Measurements from ENCODE around the gene GAGE10. TPM values are rescaled to one million over a fixed set of nuclear protein-coding genes. Genes with fewer than 3 reads are reported as not detected.

Gene GAGE10
- total RNA-seq, 6 experiments from 2014 or later, result not detected

DNA sequence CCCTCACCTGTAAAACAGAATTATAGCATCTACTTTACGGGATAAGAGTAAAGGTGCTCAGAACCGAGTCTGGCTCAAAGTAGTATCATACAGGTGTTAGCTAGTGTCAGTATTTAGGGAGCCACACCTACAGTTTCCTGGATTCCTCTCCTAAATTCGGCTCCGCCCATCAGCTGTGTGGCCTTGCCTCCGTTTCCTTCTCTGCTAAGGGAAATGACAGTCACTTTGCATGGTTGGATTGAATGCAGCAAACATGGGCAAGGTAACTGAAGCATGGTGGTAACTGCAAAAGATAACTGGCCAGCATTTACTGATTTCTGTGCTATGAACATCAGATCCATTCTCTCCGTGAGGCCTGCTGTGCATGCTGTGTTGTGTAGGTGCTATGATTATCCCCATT lies 31.0 kb upstream of the GAGE10 start:
- Histone ChIP-seq H3K36me3 (no peaks in the 10 kb centered on the region), H3K9me3 (no peaks in the 10 kb centered on the region), H3K27me3 (no peaks in the 10 kb centered on the region), H3K4me1 (peaks cover 0 to 15% (median 0%) of the 10 kb centered on the region in 4 donors), H3K4me3 (no peak overlapping the region), H3K27ac (no peak overlapping the region)
- no peak for TF ChIP-seq POLR2A (IDR thresholded peaks at IDR 0.05)
- TF ChIP-seq, protein P1, sequence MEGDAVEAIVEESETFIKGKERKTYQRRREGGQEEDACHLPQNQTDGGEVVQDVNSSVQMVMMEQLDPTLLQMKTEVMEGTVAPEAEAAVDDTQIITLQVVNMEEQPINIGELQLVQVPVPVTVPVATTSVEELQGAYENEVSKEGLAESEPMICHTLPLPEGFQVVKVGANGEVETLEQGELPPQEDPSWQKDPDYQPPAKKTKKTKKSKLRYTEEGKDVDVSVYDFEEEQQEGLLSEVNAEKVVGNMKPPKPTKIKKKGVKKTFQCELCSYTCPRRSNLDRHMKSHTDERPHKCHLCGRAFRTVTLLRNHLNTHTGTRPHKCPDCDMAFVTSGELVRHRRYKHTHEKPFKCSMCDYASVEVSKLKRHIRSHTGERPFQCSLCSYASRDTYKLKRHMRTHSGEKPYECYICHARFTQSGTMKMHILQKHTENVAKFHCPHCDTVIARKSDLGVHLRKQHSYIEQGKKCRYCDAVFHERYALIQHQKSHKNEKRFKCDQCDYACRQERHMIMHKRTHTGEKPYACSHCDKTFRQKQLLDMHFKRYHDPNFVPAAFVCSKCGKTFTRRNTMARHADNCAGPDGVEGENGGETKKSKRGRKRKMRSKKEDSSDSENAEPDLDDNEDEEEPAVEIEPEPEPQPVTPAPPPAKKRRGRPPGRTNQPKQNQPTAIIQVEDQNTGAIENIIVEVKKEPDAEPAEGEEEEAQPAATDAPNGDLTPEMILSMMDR (IDR thresholded peaks at IDR 0.05), result no peak
- intact Hi-C loops (cut with DNase I), result no loop called here
- WGBS (ENCODE audit: insufficient coverage, low coverage, low lambda C conversion rate, missing lambda C conversion rate), result 42% methylated on average over 5 of the region's 6 CpGs
- ATAC-seq (no peak), DNase-seq (no peak)

DNA sequence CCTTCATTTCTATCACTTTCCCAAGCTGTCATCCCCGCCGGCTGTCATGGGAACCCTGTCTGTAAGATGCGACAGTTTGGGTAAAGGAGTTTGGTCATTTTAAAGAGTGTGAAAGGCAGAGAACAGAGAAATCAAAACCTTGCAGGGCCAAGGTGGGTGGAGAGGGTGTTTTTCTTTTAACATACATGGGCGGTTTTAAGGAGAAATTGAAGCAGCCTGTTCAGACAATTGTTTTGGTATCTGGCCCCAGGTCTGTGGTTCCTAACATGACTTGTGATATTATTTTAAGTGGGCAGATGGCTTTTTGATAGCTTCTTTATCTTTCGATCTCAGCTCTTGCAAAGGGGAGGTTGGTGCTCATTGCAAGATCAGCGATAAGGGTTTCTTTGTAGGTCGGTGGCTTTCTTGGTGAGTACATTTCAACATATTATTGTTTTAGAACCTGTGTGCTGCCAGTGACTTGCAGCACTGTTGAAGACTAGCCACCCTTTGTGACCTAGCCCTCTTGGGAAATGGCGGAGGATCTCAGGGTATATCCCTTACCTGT lies 30.2 kb upstream of the GAGE10 start:
- DNase-seq, result no peak
- peaks cover 0 to 15% (median 0%) of the 10 kb centered on the region in 4 donors for H3K4me1 ChIP-seq
- no peaks in the 10 kb centered on the region for H3K9me3 ChIP-seq
- TF ChIP-seq, protein P1 (IDR thresholded peaks at IDR 0.05), result no peak
- TF ChIP-seq POLR2A (IDR thresholded peaks at IDR 0.05), result no peak
- no peak for ATAC-seq
- no peak overlapping the region for H3K27ac ChIP-seq
- H3K27me3 ChIP-seq, result no peaks in the 10 kb centered on the region
- H3K4me3 ChIP-seq, result no peak overlapping the region
- intact Hi-C loops (cut with DNase I), result no loop called here
- 62% methylated on average over 7 of the region's 8 CpGs for WGBS (ENCODE audit: insufficient coverage, low coverage, low lambda C conversion rate, missing lambda C conversion rate)
- no peaks in the 10 kb centered on the region for H3K36me3 ChIP-seq

DNA sequence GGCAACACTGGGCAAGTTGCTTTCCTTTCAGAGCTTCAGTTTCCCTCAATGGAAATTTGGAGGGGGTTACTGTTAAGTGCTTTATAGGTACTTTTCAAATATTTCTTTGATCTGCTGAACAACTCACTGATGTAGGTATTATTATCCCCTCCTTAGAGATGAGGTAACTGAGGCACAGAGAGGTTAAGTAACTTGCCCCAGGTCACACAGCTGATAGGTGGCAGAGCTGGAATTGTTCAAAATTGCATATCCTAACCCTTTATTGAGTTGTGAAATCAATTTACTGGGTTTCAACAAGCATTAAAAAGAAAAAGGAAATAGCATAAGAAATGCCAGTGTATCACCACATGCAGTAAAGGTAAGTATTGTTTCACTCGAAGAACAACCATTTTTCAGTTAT lies 27.2 kb upstream of the GAGE10 start:
- ATAC-seq, result no peak
- Histone ChIP-seq H3K27me3 (no peaks in the 10 kb centered on the region), H3K4me1 (peaks cover 0 to 7% (median 0%) of the 10 kb centered on the region in 4 donors), H3K27ac (no peak overlapping the region), H3K4me3 (no peak overlapping the region), H3K9me3 (no peaks in the 10 kb centered on the region), H3K36me3 (no peaks in the 10 kb centered on the region)
- DNase-seq, result no peak
- TF ChIP-seq, protein P1 (IDR thresholded peaks at IDR 0.05), result no peak
- TF ChIP-seq POLR2A (IDR thresholded peaks at IDR 0.05), result no peak
- intact Hi-C loops (cut with DNase I), result no loop called here
- 45% methylated on average over 1 of the region's 1 CpG for WGBS (ENCODE audit: insufficient coverage, low coverage, low lambda C conversion rate, missing lambda C conversion rate)

DNA sequence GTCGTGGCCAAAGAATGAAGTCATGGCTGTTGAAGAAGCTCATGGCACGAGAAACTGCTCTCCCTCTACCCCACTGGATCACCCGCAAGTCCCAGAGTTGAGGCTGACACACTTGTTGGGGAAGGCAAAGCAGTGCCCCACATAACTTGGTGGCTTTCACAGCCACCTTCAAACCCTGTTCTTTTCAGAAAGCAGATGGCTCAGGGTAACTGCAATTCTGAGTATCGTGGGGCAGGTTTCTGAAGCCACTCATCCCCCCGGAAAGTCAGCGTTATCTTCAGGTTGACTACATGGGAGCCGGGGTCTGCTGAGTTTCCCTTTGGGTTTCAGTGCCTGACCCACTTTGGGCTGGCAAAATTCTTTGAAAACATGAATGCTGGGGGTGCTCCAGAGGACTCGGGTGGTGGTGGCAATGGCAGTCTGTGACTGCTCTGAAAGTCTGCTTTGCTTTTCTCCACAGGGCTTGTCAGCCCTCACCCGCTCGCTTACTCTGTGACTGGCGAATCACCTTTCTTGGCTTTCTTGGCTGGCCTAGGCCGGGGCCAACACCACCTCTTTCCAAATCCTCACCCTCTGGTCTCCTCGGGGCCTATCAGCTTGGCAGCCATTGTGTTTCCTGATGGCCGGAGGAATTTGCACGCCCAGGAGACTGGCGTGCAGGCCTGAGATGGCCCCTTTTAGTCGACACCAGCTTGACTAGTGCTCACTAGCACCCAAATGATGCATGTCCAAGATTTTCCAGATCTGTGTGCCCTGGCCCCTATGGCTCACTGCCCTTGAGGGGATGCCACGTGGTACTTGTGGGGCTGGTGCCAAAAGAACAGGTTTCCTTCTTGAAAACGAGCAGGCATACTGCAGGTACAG lies 26.5 kb upstream of the GAGE10 start:
- Histone ChIP-seq H3K27me3 (no peaks in the 10 kb centered on the region), H3K4me1 (peaks cover 0 to 4% (median 0%) of the 10 kb centered on the region in 4 donors), H3K4me3 (no peak overlapping the region), H3K9me3 (no peaks in the 10 kb centered on the region), H3K36me3 (no peaks in the 10 kb centered on the region), H3K27ac (no peak overlapping the region)
- 60% methylated on average over 15 of the region's 19 CpGs for WGBS (ENCODE audit: insufficient coverage, low coverage, low lambda C conversion rate, missing lambda C conversion rate)
- TF ChIP-seq, protein P1 (IDR thresholded peaks at IDR 0.05), result no peak
- TF ChIP-seq POLR2A (IDR thresholded peaks at IDR 0.05), result no peak
- no peak for ATAC-seq
- intact Hi-C loops (cut with DNase I), result no loop called here
- no peak for DNase-seq

Data from right lobe of liver (tissue), 6 donors.